HEK293 (cell line): ENCODE results near the gene GDI2.

Source experiments
- CTCF ChIA-PET: fragments of 350-600 bp; formaldehyde crosslinking; extraction: SDS; loops from one replicate; lab custom pipeline; 2021; ENCODE audit warnings: antibody characterized with exemption; lab: Yijun Ruan, JAX
- POLR2A ChIA-PET: fragments of 300-600 bp; formaldehyde crosslinking; extraction: SDS; loops from one replicate; lab custom pipeline; 2020; ENCODE audit warnings: antibody characterized with exemption, inconsistent platforms; lab: Yijun Ruan, JAX
- H3K27ac ChIP-seq: fragments of 200-500 bp; sonication (Bioruptor generic); 2 replicates; pipeline ENCODE4 v1.5.1; 2014; ENCODE audit warnings: low read depth, low read length, control low read depth, inconsistent platforms; ENCODE audit errors: extremely low read depth
- H3K36me3 ChIP-seq, 2 experiments: fragments of 200-500 bp in 1 of 2; sonication (Bioruptor generic) in 1 of 2; 1 replicate in 1 of 2; 2 replicates in 1 of 2; pipeline ENCODE4 v1.5.1; 2014 to 2017; ENCODE audit warnings: inconsistent platforms in 2 of 2, low read length in 2 of 2; ENCODE audit not compliant: control insufficient read depth in 2 of 2, insufficient read depth in 1 of 2
- H3K4me1 ChIP-seq: fragments of 200-500 bp; sonication (Bioruptor generic); 2 replicates; pipeline ENCODE4 v1.5.1; 2014; ENCODE audit warnings: mild to moderate bottlenecking, low read length, inconsistent platforms; ENCODE audit not compliant: control insufficient read depth, insufficient read depth
- H3K4me3 ChIP-seq: 2 replicates; pipeline ENCODE4 v1.5.1; 2011; ENCODE audit warnings: low read depth, mild to moderate bottlenecking, control low read depth, low read length, moderate library complexity
- H3K9me3 ChIP-seq: fragments of 200-500 bp; sonication (Bioruptor generic); 2 replicates; pipeline ENCODE4 v1.5.1; 2014; ENCODE audit warnings: low read depth, low read length, inconsistent platforms; ENCODE audit not compliant: control insufficient read depth, insufficient read depth
- GLI4 ChIP-seq: fragments of 450-650 bp; formaldehyde crosslinking; IDR thresholded peaks from 2 replicates; pipeline ENCODE4 v1.5.1; 2016; ENCODE audit warnings: missing biosample characterization, missing genetic modification characterization
- SP3 ChIP-seq: fragments of 450-650 bp; formaldehyde crosslinking; IDR thresholded peaks from 2 replicates; pipeline ENCODE4 v1.5.1; 2016; ENCODE audit warnings: missing biosample characterization, missing genetic modification characterization
- WT1 ChIP-seq: fragments of 450-650 bp; formaldehyde crosslinking; IDR thresholded peaks from 2 replicates; pipeline ENCODE4 v1.5.1; 2016; ENCODE audit warnings: missing biosample characterization, missing genetic modification characterization
- YY2 ChIP-seq: fragments of 450-650 bp; formaldehyde crosslinking; IDR thresholded peaks from 2 replicates; pipeline ENCODE4 v1.5.1; 2016; ENCODE audit warnings: missing biosample characterization, missing genetic modification characterization
- ZBTB26 ChIP-seq: fragments of 450-650 bp; formaldehyde crosslinking; optimal IDR thresholded peaks from 2 replicates; pipeline ENCODE3; 2016; ENCODE audit warnings: missing biosample characterization, mild to moderate bottlenecking, missing genetic modification characterization
- ZEB2 ChIP-seq: fragments of 450-650 bp; formaldehyde crosslinking; IDR thresholded peaks from 2 replicates; pipeline ENCODE4 v1.5.1; 2016; ENCODE audit warnings: missing biosample characterization, missing genetic modification characterization
- ZNF16 ChIP-seq: fragments of 450-650 bp; formaldehyde crosslinking; IDR thresholded peaks from 2 replicates; pipeline ENCODE4 v1.5.1; 2016; ENCODE audit warnings: low read depth, missing biosample characterization, missing genetic modification characterization
- ZNF280D ChIP-seq: fragments of 450-650 bp; formaldehyde crosslinking; IDR thresholded peaks from 2 replicates; pipeline ENCODE4 v1.5.1; 2016; ENCODE audit warnings: missing biosample characterization, missing genetic modification characterization
- ZNF335 ChIP-seq: fragments of 450-650 bp; formaldehyde crosslinking; conservative IDR thresholded peaks from 2 replicates; pipeline ENCODE4 v1.5.1; 2016; ENCODE audit warnings: missing biosample characterization, missing genetic modification characterization
- ZNF350 ChIP-seq: fragments of 450-650 bp; formaldehyde crosslinking; IDR thresholded peaks from 2 replicates; pipeline ENCODE4 v1.5.0; 2017; ENCODE audit warnings: missing biosample characterization, mild to moderate bottlenecking, missing genetic modification characterization
- ZNF530 ChIP-seq: fragments of 450-650 bp; formaldehyde crosslinking; IDR thresholded peaks from 2 replicates; pipeline ENCODE4 v1.5.1; 2016; ENCODE audit warnings: low read depth, missing biosample characterization, missing genetic modification characterization
- ZNF621 ChIP-seq: fragments of 450-650 bp; formaldehyde crosslinking; IDR thresholded peaks from 2 replicates; pipeline ENCODE4 v1.5.1; 2017; ENCODE audit warnings: missing biosample characterization, missing genetic modification characterization
- ZNF639 ChIP-seq: fragments of 450-650 bp; formaldehyde crosslinking; IDR thresholded peaks from 2 replicates; pipeline ENCODE4 v1.5.1; 2016; ENCODE audit warnings: missing biosample characterization, missing genetic modification characterization
- ZNF785 ChIP-seq: fragments of 450-650 bp; formaldehyde crosslinking; IDR thresholded peaks from 2 replicates; pipeline ENCODE4 v1.5.1; 2016; ENCODE audit warnings: missing biosample characterization, missing genetic modification characterization
- ZSCAN23 ChIP-seq: fragments of 450-650 bp; formaldehyde crosslinking; IDR thresholded peaks from 2 replicates; pipeline ENCODE4 v1.5.1; 2016; ENCODE audit warnings: missing biosample characterization, missing genetic modification characterization
- ZSCAN30 ChIP-seq: fragments of 450-650 bp; IDR thresholded peaks from 2 replicates; pipeline ENCODE4 v1.5.1; 2018; ENCODE audit warnings: missing biosample characterization, mild to moderate bottlenecking, missing genetic modification characterization, moderate library complexity
- TF ChIP-seq, protein P1 (sequence below): fragments of 450-650 bp; formaldehyde crosslinking; IDR thresholded peaks from 2 replicates; pipeline ENCODE4 v1.5.1; 2017; ENCODE audit warnings: missing biosample characterization, missing genetic modification characterization
- TF ChIP-seq, protein P2 (sequence below): fragments of 450-650 bp; formaldehyde crosslinking; IDR thresholded peaks from 2 replicates; pipeline ENCODE4 v1.5.1; 2017; ENCODE audit warnings: missing biosample characterization, missing genetic modification characterization
- TF ChIP-seq, protein P3 (sequence below): fragments of 450-650 bp; formaldehyde crosslinking; IDR thresholded peaks from 2 replicates; pipeline ENCODE4 v1.5.1; 2016; ENCODE audit warnings: missing biosample characterization, missing genetic modification characterization, borderline replicate concordance

GDI2 gene

GRCh38 chr10:5761220-5761619 lies 52.0 kb downstream of the GDI2 start:
- ChIA-PET POLR2A (no interaction called here), CTCF (no interaction called here)
- H3K4me3 ChIP-seq: no peak overlapping the region
- no peaks in the 10 kb centered on the region for H3K9me3 ChIP-seq
- no peak overlapping the region for H3K27ac ChIP-seq
- no peaks in the 10 kb centered on the region for H3K4me1 ChIP-seq
- peaks cover 53 to 95% of the 10 kb centered on the region in 2 experiments for H3K36me3 ChIP-seq
- TF ChIP-seq ZNF785 (no peak), ZEB2 (tag by site-specific recombination) (no peak), ZNF16 (tag by site-specific recombination) (no peak), ZNF280D (tag by site-specific recombination) (no peak), ZNF621 (tag by site-specific recombination) (no peak), GLI4 (tag by site-specific recombination) (no peak), ZNF335 (tag by site-specific recombination) (no peak), ZSCAN23 (no peak), ZBTB26 (tag by site-specific recombination) (no peak), ZNF350 (tag by site-specific recombination) (no peak), ZNF639 (tag by site-specific recombination) (no peak), YY2 (tag by site-specific recombination) (no peak), SP3 (no peak), WT1 (no peak), ZSCAN30 (tag by site-specific recombination) (no peak), ZNF530 (no peak)
- TF ChIP-seq, protein P1, sequence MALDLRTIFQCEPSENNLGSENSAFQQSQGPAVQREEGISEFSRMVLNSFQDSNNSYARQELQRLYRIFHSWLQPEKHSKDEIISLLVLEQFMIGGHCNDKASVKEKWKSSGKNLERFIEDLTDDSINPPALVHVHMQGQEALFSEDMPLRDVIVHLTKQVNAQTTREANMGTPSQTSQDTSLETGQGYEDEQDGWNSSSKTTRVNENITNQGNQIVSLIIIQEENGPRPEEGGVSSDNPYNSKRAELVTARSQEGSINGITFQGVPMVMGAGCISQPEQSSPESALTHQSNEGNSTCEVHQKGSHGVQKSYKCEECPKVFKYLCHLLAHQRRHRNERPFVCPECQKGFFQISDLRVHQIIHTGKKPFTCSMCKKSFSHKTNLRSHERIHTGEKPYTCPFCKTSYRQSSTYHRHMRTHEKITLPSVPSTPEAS (tag by site-specific recombination): no peak
- TF ChIP-seq, protein P2, sequence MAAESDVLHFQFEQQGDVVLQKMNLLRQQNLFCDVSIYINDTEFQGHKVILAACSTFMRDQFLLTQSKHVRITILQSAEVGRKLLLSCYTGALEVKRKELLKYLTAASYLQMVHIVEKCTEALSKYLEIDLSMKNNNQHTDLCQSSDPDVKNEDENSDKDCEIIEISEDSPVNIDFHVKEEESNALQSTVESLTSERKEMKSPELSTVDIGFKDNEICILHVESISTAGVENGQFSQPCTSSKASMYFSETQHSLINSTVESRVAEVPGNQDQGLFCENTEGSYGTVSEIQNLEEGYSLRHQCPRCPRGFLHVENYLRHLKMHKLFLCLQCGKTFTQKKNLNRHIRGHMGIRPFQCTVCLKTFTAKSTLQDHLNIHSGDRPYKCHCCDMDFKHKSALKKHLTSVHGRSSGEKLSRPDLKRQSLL (tag by site-specific recombination): no peak
- TF ChIP-seq, protein P3, sequence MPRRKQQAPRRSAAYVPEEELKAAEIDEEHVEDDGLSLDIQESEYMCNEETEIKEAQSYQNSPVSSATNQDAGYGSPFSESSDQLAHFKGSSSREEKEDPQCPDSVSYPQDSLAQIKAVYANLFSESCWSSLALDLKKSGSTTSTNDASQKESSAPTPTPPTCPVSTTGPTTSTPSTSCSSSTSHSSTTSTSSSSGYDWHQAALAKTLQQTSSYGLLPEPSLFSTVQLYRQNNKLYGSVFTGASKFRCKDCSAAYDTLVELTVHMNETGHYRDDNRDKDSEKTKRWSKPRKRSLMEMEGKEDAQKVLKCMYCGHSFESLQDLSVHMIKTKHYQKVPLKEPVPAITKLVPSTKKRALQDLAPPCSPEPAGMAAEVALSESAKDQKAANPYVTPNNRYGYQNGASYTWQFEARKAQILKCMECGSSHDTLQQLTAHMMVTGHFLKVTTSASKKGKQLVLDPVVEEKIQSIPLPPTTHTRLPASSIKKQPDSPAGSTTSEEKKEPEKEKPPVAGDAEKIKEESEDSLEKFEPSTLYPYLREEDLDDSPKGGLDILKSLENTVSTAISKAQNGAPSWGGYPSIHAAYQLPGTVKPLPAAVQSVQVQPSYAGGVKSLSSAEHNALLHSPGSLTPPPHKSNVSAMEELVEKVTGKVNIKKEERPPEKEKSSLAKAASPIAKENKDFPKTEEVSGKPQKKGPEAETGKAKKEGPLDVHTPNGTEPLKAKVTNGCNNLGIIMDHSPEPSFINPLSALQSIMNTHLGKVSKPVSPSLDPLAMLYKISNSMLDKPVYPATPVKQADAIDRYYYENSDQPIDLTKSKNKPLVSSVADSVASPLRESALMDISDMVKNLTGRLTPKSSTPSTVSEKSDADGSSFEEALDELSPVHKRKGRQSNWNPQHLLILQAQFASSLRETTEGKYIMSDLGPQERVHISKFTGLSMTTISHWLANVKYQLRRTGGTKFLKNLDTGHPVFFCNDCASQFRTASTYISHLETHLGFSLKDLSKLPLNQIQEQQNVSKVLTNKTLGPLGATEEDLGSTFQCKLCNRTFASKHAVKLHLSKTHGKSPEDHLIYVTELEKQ (tag by site-specific recombination): no peak
